Measurements from ENCODE around the gene LAMA2.

Gene LAMA2

DNA sequence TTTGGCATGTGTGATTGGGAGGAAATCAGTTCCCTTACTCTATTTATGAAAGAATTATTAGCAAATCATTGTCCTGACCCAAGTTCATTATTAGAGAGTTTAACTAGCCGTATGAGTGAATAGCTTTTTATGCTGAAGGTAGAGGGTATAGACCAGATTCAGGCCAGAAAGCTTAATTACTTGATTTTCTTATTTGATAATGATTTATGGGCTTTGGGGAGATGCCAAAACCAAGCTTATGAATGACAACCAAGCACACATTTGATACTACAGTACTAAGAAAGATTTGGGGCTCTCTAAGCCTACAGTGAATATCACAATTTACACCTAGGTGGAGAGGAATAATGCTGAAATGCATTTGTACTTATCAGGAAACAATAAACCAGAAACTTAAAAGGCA lies 633.8 kb downstream of the LAMA2 start:
- Histone ChIP-seq H3K4me2 (ENCODE audit: low read length) (no peak overlapping the region), H3F3A (ENCODE audit: insufficient read depth, low read length) (no peaks in the 10 kb centered on the region), H3K79me2 (ENCODE audit: insufficient read depth, low read length) (no peaks in the 10 kb centered on the region), H3K9ac (ENCODE audit: low read length) (no peak overlapping the region), H2AFZ (ENCODE audit: low read length) (no peak overlapping the region), H3K9me3 (ENCODE audit: low read length) (no peaks in the 10 kb centered on the region), H3K27me3 (ENCODE audit: insufficient read depth, low read length) (no peaks in the 10 kb centered on the region), H3K36me3 (ENCODE audit: insufficient read depth, low read length) (no peaks in the 10 kb centered on the region), H4K20me1 (ENCODE audit: insufficient read depth, low read length) (no peaks in the 10 kb centered on the region), H3K9me2 (ENCODE audit: low read depth, low read length) (no peaks in the 10 kb centered on the region), H3K4me1 (ENCODE audit: insufficient read depth, low read length, severe bottlenecking) (no peaks in the 10 kb centered on the region), H3K4me3 (ENCODE audit: low read depth, low read length, poor library complexity, severe bottlenecking) (no peak overlapping the region), H3K27ac (ENCODE audit: low read depth, low read length, poor library complexity, severe bottlenecking) (no peak overlapping the region)
- TF ChIP-seq, protein P1, sequence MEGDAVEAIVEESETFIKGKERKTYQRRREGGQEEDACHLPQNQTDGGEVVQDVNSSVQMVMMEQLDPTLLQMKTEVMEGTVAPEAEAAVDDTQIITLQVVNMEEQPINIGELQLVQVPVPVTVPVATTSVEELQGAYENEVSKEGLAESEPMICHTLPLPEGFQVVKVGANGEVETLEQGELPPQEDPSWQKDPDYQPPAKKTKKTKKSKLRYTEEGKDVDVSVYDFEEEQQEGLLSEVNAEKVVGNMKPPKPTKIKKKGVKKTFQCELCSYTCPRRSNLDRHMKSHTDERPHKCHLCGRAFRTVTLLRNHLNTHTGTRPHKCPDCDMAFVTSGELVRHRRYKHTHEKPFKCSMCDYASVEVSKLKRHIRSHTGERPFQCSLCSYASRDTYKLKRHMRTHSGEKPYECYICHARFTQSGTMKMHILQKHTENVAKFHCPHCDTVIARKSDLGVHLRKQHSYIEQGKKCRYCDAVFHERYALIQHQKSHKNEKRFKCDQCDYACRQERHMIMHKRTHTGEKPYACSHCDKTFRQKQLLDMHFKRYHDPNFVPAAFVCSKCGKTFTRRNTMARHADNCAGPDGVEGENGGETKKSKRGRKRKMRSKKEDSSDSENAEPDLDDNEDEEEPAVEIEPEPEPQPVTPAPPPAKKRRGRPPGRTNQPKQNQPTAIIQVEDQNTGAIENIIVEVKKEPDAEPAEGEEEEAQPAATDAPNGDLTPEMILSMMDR (IDR thresholded peaks at IDR 0.05; ENCODE audit: low read length) = no peak
- TF ChIP-seq EZH2 (IDR thresholded peaks at IDR 0.05; ENCODE audit: borderline replicate concordance, low read length) = no peak

DNA sequence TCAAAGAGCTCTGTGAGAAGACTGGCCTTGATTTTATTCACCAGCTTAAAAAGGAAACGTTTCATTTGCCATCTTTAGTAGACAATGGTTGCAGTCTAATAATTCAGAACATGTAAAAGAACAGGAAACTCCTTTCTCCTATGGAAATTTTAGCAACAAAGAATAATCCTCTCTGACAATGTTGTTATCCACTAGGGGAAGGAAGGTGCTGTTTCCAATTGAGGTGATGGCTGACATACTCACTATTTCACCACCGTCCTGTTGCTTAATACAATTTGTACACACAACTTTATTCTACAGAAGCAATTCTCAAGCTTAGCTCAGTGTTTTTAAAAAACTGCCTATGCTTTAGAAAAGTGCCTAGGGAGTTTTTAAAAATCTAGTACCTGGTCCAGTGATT lies 634.4 kb downstream of the LAMA2 start:
- Histone ChIP-seq H3K4me2 (ENCODE audit: low read length) (no peak overlapping the region), H3F3A (ENCODE audit: insufficient read depth, low read length) (no peaks in the 10 kb centered on the region), H3K36me3 (ENCODE audit: insufficient read depth, low read length) (no peaks in the 10 kb centered on the region), H3K79me2 (ENCODE audit: insufficient read depth, low read length) (no peaks in the 10 kb centered on the region), H3K4me1 (ENCODE audit: insufficient read depth, low read length, severe bottlenecking) (no peaks in the 10 kb centered on the region), H3K9ac (ENCODE audit: low read length) (no peak overlapping the region), H3K27me3 (ENCODE audit: insufficient read depth, low read length) (no peaks in the 10 kb centered on the region), H3K9me2 (ENCODE audit: low read depth, low read length) (no peaks in the 10 kb centered on the region), H3K4me3 (ENCODE audit: low read depth, low read length, poor library complexity, severe bottlenecking) (no peak overlapping the region), H3K9me3 (ENCODE audit: low read length) (no peaks in the 10 kb centered on the region), H2AFZ (ENCODE audit: low read length) (no peak overlapping the region), H3K27ac (ENCODE audit: low read depth, low read length, poor library complexity, severe bottlenecking) (no peak overlapping the region), H4K20me1 (ENCODE audit: insufficient read depth, low read length) (no peaks in the 10 kb centered on the region)
- TF ChIP-seq, protein P1 (IDR thresholded peaks at IDR 0.05; ENCODE audit: low read length) = no peak
- TF ChIP-seq EZH2 (IDR thresholded peaks at IDR 0.05; ENCODE audit: borderline replicate concordance, low read length) = no peak

DNA sequence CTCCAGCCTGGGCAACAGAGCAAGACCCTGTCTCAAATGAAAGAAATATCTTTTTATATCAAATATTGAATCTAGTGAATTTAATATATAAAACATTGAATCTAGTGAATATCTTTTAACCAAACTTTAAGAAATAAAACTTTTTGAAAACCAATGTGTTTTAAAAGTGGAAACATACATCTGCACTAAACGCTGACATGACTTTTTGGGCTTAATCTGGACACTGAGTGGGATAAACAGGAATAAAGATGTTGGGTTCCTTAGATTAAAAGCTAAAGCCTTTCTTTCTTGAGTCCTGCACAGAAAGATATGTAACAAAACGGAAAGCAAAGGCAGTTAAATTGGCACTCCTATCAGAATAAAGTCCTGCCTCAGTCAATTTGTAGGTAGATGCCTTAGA lies 636.8 kb downstream of the LAMA2 start:
- Histone ChIP-seq H3F3A (ENCODE audit: insufficient read depth, low read length) (no peaks in the 10 kb centered on the region), H3K79me2 (ENCODE audit: insufficient read depth, low read length) (no peaks in the 10 kb centered on the region), H3K27me3 (ENCODE audit: insufficient read depth, low read length) (no peaks in the 10 kb centered on the region), H3K4me2 (ENCODE audit: low read length) (no peak overlapping the region), H4K20me1 (ENCODE audit: insufficient read depth, low read length) (no peaks in the 10 kb centered on the region), H2AFZ (ENCODE audit: low read length) (no peak overlapping the region), H3K9me3 (ENCODE audit: low read length) (no peaks in the 10 kb centered on the region), H3K27ac (ENCODE audit: low read depth, low read length, poor library complexity, severe bottlenecking) (no peak overlapping the region), H3K4me3 (ENCODE audit: low read depth, low read length, poor library complexity, severe bottlenecking) (no peak overlapping the region), H3K9me2 (ENCODE audit: low read depth, low read length) (no peaks in the 10 kb centered on the region), H3K9ac (ENCODE audit: low read length) (no peak overlapping the region), H3K36me3 (ENCODE audit: insufficient read depth, low read length) (no peaks in the 10 kb centered on the region), H3K4me1 (ENCODE audit: insufficient read depth, low read length, severe bottlenecking) (no peaks in the 10 kb centered on the region)
- no peak for TF ChIP-seq EZH2 (IDR thresholded peaks at IDR 0.05; ENCODE audit: borderline replicate concordance, low read length)
- TF ChIP-seq, protein P1 (IDR thresholded peaks at IDR 0.05; ENCODE audit: low read length) = no peak
